DOHH2 (cell line): ENCODE measurements around the gene PRICKLE4.

Experiments used
- H3F3A ChIP-seq: fragments of 200-600 bp; sonication (generic), shearing (Covaris generic); 2 replicates; pipeline ENCODE4 v1.6.0; 2016; ENCODE audit warnings: antibody characterized with exemption, mild to moderate bottlenecking; ENCODE audit not compliant: control insufficient read depth, insufficient read depth
- H3K27ac ChIP-seq: fragments of 200-600 bp; sonication (generic); 2 replicates; pipeline ENCODE4 v1.5.1; 2014; ENCODE audit warnings: low read depth, mild to moderate bottlenecking, low read length, moderate library complexity
- H3K27me3 ChIP-seq: fragments of 200-600 bp; sonication (generic); 2 replicates; pipeline ENCODE4 v1.6.1; 2014; ENCODE audit warnings: mild to moderate bottlenecking, low read length, mixed read lengths; ENCODE audit not compliant: control insufficient read depth
- H3K36me3 ChIP-seq: fragments of 200-600 bp; sonication (generic); 2 replicates; pipeline ENCODE4 v1.6.1; 2014; ENCODE audit warnings: mild to moderate bottlenecking, low read length, moderate library complexity, mixed read lengths; ENCODE audit not compliant: control insufficient read depth
- H3K4me1 ChIP-seq: fragments of 200-600 bp; sonication (generic); 2 replicates; pipeline ENCODE4 v1.6.1; 2014; ENCODE audit warnings: mild to moderate bottlenecking, low read length, mixed read lengths; ENCODE audit not compliant: control insufficient read depth
- H3K4me2 ChIP-seq: fragments of 200-600 bp; sonication (generic); 2 replicates; pipeline ENCODE4 v1.6.0; 2014; ENCODE audit warnings: mild to moderate bottlenecking, low read length, moderate library complexity
- H3K4me3 ChIP-seq: fragments of 200-600 bp; sonication (generic); 2 replicates; pipeline ENCODE4 v1.5.1; 2014; ENCODE audit warnings: mild to moderate bottlenecking, low read length, mixed read lengths
- H3K79me2 ChIP-seq: fragments of 200-600 bp; sonication (generic); 2 replicates; pipeline ENCODE4 v1.6.1; 2014; ENCODE audit warnings: mild to moderate bottlenecking, low read length, mixed read lengths; ENCODE audit not compliant: control insufficient read depth
- H3K9me2 ChIP-seq: fragments of 200-600 bp; sonication (generic); replicated peaks from 2 replicates; pipeline ENCODE4 v1.6.1; 2014; ENCODE audit warnings: mild to moderate bottlenecking, low read length, mixed read lengths; ENCODE audit not compliant: control insufficient read depth
- H3K9me3 ChIP-seq: fragments of 200-600 bp; sonication (generic); 2 replicates; pipeline ENCODE4 v1.6.1; 2014; ENCODE audit warnings: antibody characterized with exemption, low read length, mixed read lengths; ENCODE audit not compliant: control insufficient read depth, insufficient read depth
- H4K20me1 ChIP-seq: fragments of 200-600 bp; sonication (generic); 2 replicates; pipeline ENCODE4 v1.6.0; 2014; ENCODE audit warnings: low read depth, mild to moderate bottlenecking, antibody characterized with exemption, low read length, moderate library complexity; ENCODE audit not compliant: control insufficient read depth, insufficient read depth
- CTCF ChIP-seq: fragments of 200-600 bp; sonication (generic); IDR thresholded peaks from one replicate; pipeline ENCODE4 v1.5.1; 2014; ENCODE audit warnings: antibody characterized with exemption, mild to moderate bottlenecking, low read depth, low read length; ENCODE audit not compliant: poor library complexity, severe bottlenecking
- EZH2phosphoT487 ChIP-seq: fragments of 200-600 bp; sonication (generic); IDR thresholded peaks from 2 replicates; pipeline ENCODE4 v1.6.1; 2017; ENCODE audit warnings: borderline replicate concordance, mild to moderate bottlenecking, antibody characterized with exemption, low read length, moderate library complexity, mixed read lengths

The PRICKLE4 gene

GRCh38 chr6:41740366-41741162 lies 40.0 kb upstream of the PRICKLE4 start:
- H3K36me3 ChIP-seq, result no peaks in the 10 kb centered on the region
- H3K9me2 ChIP-seq, result no peaks in the 10 kb centered on the region
- peaks cover 7% of the 10 kb centered on the region for H3K4me1 ChIP-seq
- no peak for TF ChIP-seq CTCF
- TF ChIP-seq EZH2phosphoT487, result no peak
- H4K20me1 ChIP-seq, result no peaks in the 10 kb centered on the region
- peaks cover 6% of the 10 kb centered on the region; the same call in 1 of the 2 replicates for H3K27me3 ChIP-seq
- H3F3A ChIP-seq, result no peaks in the 10 kb centered on the region
- H3K4me3 ChIP-seq, result no peak overlapping the region
- no peak overlapping the region for H3K27ac ChIP-seq
- H3K9me3 ChIP-seq, result no peaks in the 10 kb centered on the region
- no peak overlapping the region for H3K4me2 ChIP-seq
- no peaks in the 10 kb centered on the region for H3K79me2 ChIP-seq

GRCh38 chr6:41741625-41742490 lies 38.7 kb upstream of the PRICKLE4 start:
- Histone ChIP-seq H3K79me2 (no peaks in the 10 kb centered on the region), H3K9me2 (no peaks in the 10 kb centered on the region), H3K4me2 (no peak overlapping the region), H3K27ac (no peak overlapping the region), H3K4me3 (no peak overlapping the region), H4K20me1 (no peaks in the 10 kb centered on the region), H3F3A (no peaks in the 10 kb centered on the region), H3K4me1 (no peaks in the 10 kb centered on the region), H3K27me3 (peaks cover 6% of the 10 kb centered on the region; the same call in 1 of the 2 replicates), H3K36me3 (no peaks in the 10 kb centered on the region), H3K9me3 (no peaks in the 10 kb centered on the region)
- TF ChIP-seq CTCF (no peak), EZH2phosphoT487 (no peak)

- Histone ChIP-seq H4K20me1 (no peaks in the 10 kb centered on the region), H3K9me3 (no peaks in the 10 kb centered on the region), H3F3A (no peaks in the 10 kb centered on the region), H3K36me3 (no peaks in the 10 kb centered on the region), H3K79me2 (no peaks in the 10 kb centered on the region), H3K4me2 (no peak overlapping the region), H3K4me1 (no peaks in the 10 kb centered on the region), H3K27me3 (peaks cover 6% of the 10 kb centered on the region; the same call in 1 of the 2 replicates), H3K9me2 (no peaks in the 10 kb centered on the region), H3K27ac (no peak overlapping the region), H3K4me3 (no peak overlapping the region)
- no peak for TF ChIP-seq EZH2phosphoT487
- TF ChIP-seq CTCF, result no peak
Observed at GRCh38 chr6:41743406-41744235, 37.0 kb upstream of the PRICKLE4 start.
